Superior temporal gyrus (tissue), 1 donor: ENCODE measurements around the gene TUBA3E.
"Not testable (repeated sequence)": the region's sequence is repeated elsewhere in the genome, so short reads cannot be mapped to it uniquely, and the experiment has no call there.

Source experiments
- DNase-seq: peaks from one replicate; pipeline ENCODE4 v3.0.0-alpha.2; 2016; ENCODE audit errors: extremely low spot score

TUBA3E gene

DNA sequence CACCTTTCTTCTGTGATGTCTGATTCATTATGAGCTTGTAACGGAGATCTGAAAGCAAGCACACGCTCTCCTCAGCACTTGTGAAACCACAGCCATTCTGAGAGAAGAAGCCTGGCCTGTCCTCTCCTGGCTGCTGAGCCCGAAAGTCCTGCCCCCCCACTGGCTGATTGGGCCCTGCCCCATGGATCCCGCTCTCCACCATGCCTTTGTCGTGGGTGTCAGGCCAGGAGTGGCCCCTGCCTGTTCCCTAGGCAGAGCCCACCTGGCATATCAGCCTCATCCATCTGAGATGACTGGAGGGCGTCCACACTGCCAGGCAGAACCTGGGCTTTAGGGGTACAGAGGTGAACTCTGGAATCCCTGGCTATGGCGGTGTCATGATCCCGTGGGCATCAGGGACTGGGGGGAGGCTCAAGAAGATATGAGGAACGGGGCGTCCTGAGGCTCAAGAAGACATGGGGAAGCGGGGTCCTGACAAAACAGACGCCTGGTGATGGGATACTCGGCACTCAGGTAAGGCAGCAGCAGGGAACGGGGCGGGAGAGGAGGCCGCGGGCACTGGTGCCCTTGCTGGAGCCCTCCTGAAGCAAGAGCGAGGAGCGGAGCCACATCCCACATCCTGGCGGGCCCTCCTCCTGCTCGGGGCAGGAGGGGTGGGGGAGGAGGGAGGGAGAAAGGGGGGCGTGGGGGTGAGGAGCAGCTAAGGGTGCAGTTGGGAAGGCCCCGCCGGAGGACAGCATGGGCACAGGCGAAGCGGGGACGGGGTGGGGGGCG lies 54.8 kb downstream of the TUBA3E start:
- not testable (repeated sequence) for DNase-seq

DNA sequence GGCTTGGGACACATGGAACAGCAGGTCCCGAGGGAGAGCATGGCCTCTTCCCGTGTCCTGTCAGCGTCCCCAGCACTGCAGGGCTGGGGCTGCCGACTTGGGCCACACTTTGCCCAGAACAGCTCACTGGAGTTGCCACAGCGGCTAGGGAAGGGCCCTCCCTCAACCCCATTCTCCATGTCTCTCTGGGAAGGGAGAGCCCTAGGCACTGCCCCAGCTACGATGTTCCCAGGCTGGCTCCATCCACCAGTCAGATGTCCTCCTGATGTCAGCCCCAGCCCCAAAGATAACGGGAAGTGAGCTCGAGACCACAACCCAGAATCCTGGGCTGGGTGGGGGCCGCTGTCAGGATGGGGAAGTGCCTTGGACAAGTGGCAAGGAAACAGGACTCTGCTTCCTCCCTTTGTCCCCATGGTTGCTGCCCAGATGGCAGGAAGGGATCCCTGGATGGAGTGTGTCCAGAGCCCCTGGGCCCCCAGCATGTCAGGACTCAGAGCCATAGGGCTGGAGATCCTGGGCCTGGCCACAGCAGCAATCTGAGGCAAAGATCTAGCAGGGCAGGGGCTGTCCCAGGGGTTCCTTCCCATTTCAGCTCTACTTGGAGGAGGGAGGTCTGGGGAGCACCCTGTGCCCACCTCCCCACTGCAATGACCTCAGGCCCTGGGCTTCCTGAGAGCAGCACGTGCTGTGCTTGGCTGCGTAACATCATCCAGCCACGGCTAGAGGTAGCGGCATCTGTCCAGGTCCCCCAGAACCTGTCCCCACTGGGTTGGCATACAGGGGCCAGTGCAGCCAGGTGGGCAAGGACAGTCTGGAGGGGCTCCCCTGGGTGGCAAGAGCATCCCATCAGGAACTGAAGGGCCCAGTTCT lies 55.6 kb downstream of the TUBA3E start:
- not testable (repeated sequence) for DNase-seq
